HT-29 (cell line): ENCODE results near the gene IREB2. TPM values are rescaled to one million over a fixed set of nuclear protein-coding genes. Genes with fewer than 3 reads are reported as not detected.

Experiments
- DNase-seq: peaks from one replicate; pipeline ENCODE4 v3.0.0-alpha.2; 2015; ENCODE audit warnings: low spot score
- total RNA-seq: library from RNA; depleted of rRNA; stranded (reverse); fragments of >200 nt; shearing (Covaris generic); gene quantifications from 2 replicates; pipeline ENCODE4 v1.2.3, GENCODE V29; 2014

IREB2 gene
- total RNA-seq, 1 experiment from 2014 or later = 13.0 TPM

- no peak for DNase-seq
These were observed 30.2 kb upstream of the IREB2 start for GRCh38 chr15:78407608-78408354.

GRCh38 chr15:78408355-78408640, 29.7 kb upstream of the IREB2 start:
- no peak for DNase-seq

GRCh38 chr15:78408961-78409360, 29.1 kb upstream of the IREB2 start:
- no peak for DNase-seq

- no peak for DNase-seq
These were observed 27.0 kb upstream of the IREB2 start for GRCh38 chr15:78411061-78411460.

- DNase-seq = no peak
These were observed 23.3 kb upstream of the IREB2 start for GRCh38 chr15:78414621-78415250.

GRCh38 chr15:78415284-78415683, 22.7 kb upstream of the IREB2 start:
- peak; percentile 78 for DNase-seq

GRCh38 chr15:78417754-78418630, 20.0 kb upstream of the IREB2 start:
- DNase-seq = no peak

- no peak for DNase-seq
These were observed 19.3 kb upstream of the IREB2 start for GRCh38 chr15:78418686-78419085.

GRCh38 chr15:78419367-78419766, 18.6 kb upstream of the IREB2 start:
- no peak for DNase-seq

GRCh38 chr15:78420220-78420619, 17.8 kb upstream of the IREB2 start:
- no peak for DNase-seq

- DNase-seq = no peak
These were observed 17.2 kb upstream of the IREB2 start for GRCh38 chr15:78420766-78421165.

GRCh38 chr15:78421238-78421965, 16.6 kb upstream of the IREB2 start:
- DNase-seq = no peak

GRCh38 chr15:78422571-78423340, 15.3 kb upstream of the IREB2 start:
- DNase-seq = peak; percentile 82

GRCh38 chr15:78424673-78425072, 13.3 kb upstream of the IREB2 start:
- DNase-seq = no peak

GRCh38 chr15:78425643-78426042, 12.4 kb upstream of the IREB2 start:
- DNase-seq = no peak

- no peak for DNase-seq
These were observed 11.7 kb upstream of the IREB2 start for GRCh38 chr15:78426300-78426699.

GRCh38 chr15:78427953-78428352, 10.1 kb upstream of the IREB2 start:
- DNase-seq = no peak

GRCh38 chr15:78429477-78429876, 8.5 kb upstream of the IREB2 start:
- DNase-seq = no peak

GRCh38 chr15:78431955-78432354, 6.1 kb upstream of the IREB2 start:
- no peak for DNase-seq

- no peak for DNase-seq
These were observed 5.4 kb upstream of the IREB2 start for GRCh38 chr15:78432664-78433063.

GRCh38 chr15:78434134-78434533, 3.9 kb upstream of the IREB2 start:
- DNase-seq = no peak
